ENCODE results near the gene MRC1. TPM values are rescaled to one million over a fixed set of nuclear protein-coding genes. Genes with fewer than 3 reads are reported as not detected.

MRC1 gene
- total and polyA plus RNA-seq, 2 experiments from 2014 or later = not detected

GRCh38 chr10:17814973-17815372 lies 5.8 kb downstream of the MRC1 start:
- H3K27me3 Mint-ChIP-seq (ENCODE audit: insufficient read depth, low read depth, poor library complexity) = peaks cover 5% of the 10 kb centered on the region
- H3K4me1 Mint-ChIP-seq = peaks cover under 1% of the 10 kb centered on the region; the same call in 1 of the 3 replicates
- H3K27ac Mint-ChIP-seq = no peak overlapping the region
- H3K79me2 ChIP-seq (replicated peaks; ENCODE audit: insufficient read depth) = no peaks in the 10 kb centered on the region
- H3K36me3 ChIP-seq (ENCODE audit: insufficient read depth) = no peaks in the 10 kb centered on the region
- no peak overlapping the region for H3K27ac ChIP-seq (ENCODE audit: low read depth)
- no peak overlapping the region for H3K4me2 ChIP-seq
- H3F3A ChIP-seq (replicated peaks; ENCODE audit: low read depth) = no peaks in the 10 kb centered on the region
- no peaks in the 10 kb centered on the region for H3K36me3 Mint-ChIP-seq (ENCODE audit: low read depth)
- H3K27me3 ChIP-seq (ENCODE audit: insufficient read depth) = no peaks in the 10 kb centered on the region
- no peaks in the 10 kb centered on the region for H4K20me1 ChIP-seq (replicated peaks; ENCODE audit: insufficient read depth)
- H3K9me2 ChIP-seq (ENCODE audit: insufficient read depth) = no peaks in the 10 kb centered on the region
- H3K4me3 Mint-ChIP-seq = no peak overlapping the region
- no peak for ATAC-seq
- no peak overlapping the region for H2AFZ ChIP-seq
- H3K4me1 ChIP-seq (ENCODE audit: insufficient read depth) = no peaks in the 10 kb centered on the region
- H3K4me3 ChIP-seq = no peak overlapping the region
- TF ChIP-seq ETS1 (IDR thresholded peaks at IDR 0.05) (no peak), ZNF114 (CRISPR knock-in tag; IDR thresholded peaks at IDR 0.05) (no peak), NANOG (IDR thresholded peaks at IDR 0.05; ENCODE audit: borderline replicate concordance) (no peak), JUNB (IDR thresholded peaks at IDR 0.05; ENCODE audit: unreplicated experiment) (no peak), STAT1 (IDR thresholded peaks at IDR 0.05; ENCODE audit: unreplicated experiment) (no peak), ZNF331 (CRISPR knock-in tag; IDR thresholded peaks at IDR 0.05; ENCODE audit: low read depth) (no peak)
- no peaks in the 10 kb centered on the region for H3K9me3 Mint-ChIP-seq
- DNase-seq (ENCODE audit: low spot score) = no peak

DNA sequence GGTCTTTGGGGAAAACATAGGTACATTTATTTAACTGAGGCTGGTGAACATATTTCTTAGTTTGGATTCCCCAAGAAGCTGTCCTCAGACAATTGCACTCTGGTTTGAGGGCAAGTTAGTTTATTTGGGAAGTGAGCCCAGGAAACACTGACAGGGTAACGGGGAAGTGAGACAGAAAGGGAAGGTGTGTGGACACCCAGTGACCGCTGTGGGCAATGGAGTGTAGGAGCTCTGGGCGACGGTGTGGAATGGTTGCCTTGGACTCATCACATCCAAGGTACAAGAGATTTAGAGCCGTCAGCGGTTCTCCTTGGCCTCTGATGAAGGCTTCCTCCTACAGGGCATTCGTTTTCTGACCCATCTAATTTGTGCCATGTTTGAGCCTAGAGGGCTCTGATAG lies 7.1 kb downstream of the MRC1 start:
- no peak for ATAC-seq
- H3K9me3 Mint-ChIP-seq = no peaks in the 10 kb centered on the region
- TF ChIP-seq ETS1 (IDR thresholded peaks at IDR 0.05) (no peak), POLR2AphosphoS5 (IDR thresholded peaks at IDR 0.05; ENCODE audit: low read depth) (no peak), STAT1 (IDR thresholded peaks at IDR 0.05; ENCODE audit: unreplicated experiment) (no peak), NANOG (IDR thresholded peaks at IDR 0.05; ENCODE audit: borderline replicate concordance) (no peak), CREB1 (CRISPR knock-in tag; IDR thresholded peaks at IDR 0.05; ENCODE audit: low read depth) (no peak), EZH2phosphoT487 (IDR thresholded peaks at IDR 0.05; ENCODE audit: unreplicated experiment) (no peak), EZH2 (IDR thresholded peaks at IDR 0.05; ENCODE audit: low read depth, unreplicated experiment) (no peak), JUNB (IDR thresholded peaks at IDR 0.05; ENCODE audit: unreplicated experiment) (no peak)
- TF ChIP-seq, protein P1, sequence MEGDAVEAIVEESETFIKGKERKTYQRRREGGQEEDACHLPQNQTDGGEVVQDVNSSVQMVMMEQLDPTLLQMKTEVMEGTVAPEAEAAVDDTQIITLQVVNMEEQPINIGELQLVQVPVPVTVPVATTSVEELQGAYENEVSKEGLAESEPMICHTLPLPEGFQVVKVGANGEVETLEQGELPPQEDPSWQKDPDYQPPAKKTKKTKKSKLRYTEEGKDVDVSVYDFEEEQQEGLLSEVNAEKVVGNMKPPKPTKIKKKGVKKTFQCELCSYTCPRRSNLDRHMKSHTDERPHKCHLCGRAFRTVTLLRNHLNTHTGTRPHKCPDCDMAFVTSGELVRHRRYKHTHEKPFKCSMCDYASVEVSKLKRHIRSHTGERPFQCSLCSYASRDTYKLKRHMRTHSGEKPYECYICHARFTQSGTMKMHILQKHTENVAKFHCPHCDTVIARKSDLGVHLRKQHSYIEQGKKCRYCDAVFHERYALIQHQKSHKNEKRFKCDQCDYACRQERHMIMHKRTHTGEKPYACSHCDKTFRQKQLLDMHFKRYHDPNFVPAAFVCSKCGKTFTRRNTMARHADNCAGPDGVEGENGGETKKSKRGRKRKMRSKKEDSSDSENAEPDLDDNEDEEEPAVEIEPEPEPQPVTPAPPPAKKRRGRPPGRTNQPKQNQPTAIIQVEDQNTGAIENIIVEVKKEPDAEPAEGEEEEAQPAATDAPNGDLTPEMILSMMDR (conservative IDR thresholded peaks at IDR 0.05; ENCODE audit: low read depth in 2 of 2) = no peak
- TF ChIP-seq, protein P2, sequence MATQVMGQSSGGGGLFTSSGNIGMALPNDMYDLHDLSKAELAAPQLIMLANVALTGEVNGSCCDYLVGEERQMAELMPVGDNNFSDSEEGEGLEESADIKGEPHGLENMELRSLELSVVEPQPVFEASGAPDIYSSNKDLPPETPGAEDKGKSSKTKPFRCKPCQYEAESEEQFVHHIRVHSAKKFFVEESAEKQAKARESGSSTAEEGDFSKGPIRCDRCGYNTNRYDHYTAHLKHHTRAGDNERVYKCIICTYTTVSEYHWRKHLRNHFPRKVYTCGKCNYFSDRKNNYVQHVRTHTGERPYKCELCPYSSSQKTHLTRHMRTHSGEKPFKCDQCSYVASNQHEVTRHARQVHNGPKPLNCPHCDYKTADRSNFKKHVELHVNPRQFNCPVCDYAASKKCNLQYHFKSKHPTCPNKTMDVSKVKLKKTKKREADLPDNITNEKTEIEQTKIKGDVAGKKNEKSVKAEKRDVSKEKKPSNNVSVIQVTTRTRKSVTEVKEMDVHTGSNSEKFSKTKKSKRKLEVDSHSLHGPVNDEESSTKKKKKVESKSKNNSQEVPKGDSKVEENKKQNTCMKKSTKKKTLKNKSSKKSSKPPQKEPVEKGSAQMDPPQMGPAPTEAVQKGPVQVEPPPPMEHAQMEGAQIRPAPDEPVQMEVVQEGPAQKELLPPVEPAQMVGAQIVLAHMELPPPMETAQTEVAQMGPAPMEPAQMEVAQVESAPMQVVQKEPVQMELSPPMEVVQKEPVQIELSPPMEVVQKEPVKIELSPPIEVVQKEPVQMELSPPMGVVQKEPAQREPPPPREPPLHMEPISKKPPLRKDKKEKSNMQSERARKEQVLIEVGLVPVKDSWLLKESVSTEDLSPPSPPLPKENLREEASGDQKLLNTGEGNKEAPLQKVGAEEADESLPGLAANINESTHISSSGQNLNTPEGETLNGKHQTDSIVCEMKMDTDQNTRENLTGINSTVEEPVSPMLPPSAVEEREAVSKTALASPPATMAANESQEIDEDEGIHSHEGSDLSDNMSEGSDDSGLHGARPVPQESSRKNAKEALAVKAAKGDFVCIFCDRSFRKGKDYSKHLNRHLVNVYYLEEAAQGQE (IDR thresholded peaks at IDR 0.05; ENCODE audit: unreplicated experiment) = no peak

More for the DNA sequence above, 7.1 kb downstream of the MRC1 start:
- Mint-ChIP-seq H3K4me3 (no peak overlapping the region), H3K27me3 (ENCODE audit: insufficient read depth, low read depth, poor library complexity) (peaks cover 5% of the 10 kb centered on the region), H3K27ac (no peak overlapping the region), H3K36me3 (ENCODE audit: low read depth) (no peaks in the 10 kb centered on the region), H3K4me1 (no peaks in the 10 kb centered on the region)
- H3K79me2 ChIP-seq (replicated peaks; ENCODE audit: insufficient read depth) = no peaks in the 10 kb centered on the region
- no peaks in the 10 kb centered on the region for H3F3A ChIP-seq (replicated peaks; ENCODE audit: low read depth)
- no peak for DNase-seq (ENCODE audit: low spot score)
- H2AFZ ChIP-seq = 0 out of 2 replicates have a peak overlapping the region, but pooled peaks have one; percentile 38
- H3K4me3 ChIP-seq = no peak overlapping the region
- no peaks in the 10 kb centered on the region for H3K27me3 ChIP-seq (ENCODE audit: insufficient read depth)
- H3K9me2 ChIP-seq (ENCODE audit: insufficient read depth) = no peaks in the 10 kb centered on the region
- no peak overlapping the region for H3K27ac ChIP-seq (ENCODE audit: low read depth)
- no peaks in the 10 kb centered on the region for H4K20me1 ChIP-seq (replicated peaks; ENCODE audit: insufficient read depth)
- no peaks in the 10 kb centered on the region for H3K36me3 ChIP-seq (ENCODE audit: insufficient read depth)
- H3K4me1 ChIP-seq (ENCODE audit: insufficient read depth) = no peaks in the 10 kb centered on the region
- H3K4me2 ChIP-seq = no peak overlapping the region

Data from GM23338 (cell line).